ENCODE results near the gene MAMLD1. TPM values are rescaled to one million over a fixed set of nuclear protein-coding genes. Genes with fewer than 3 reads are reported as not detected.

MAMLD1 gene
- total RNA-seq, 2 donors from 2014 or later = 0.44 to 0.68 TPM

- Histone ChIP-seq H3K27me3 (ENCODE audit: control insufficient read depth, insufficient read depth, low read length, poor library complexity, severe bottlenecking) (no peaks in the 10 kb centered on the region), H3K9me3 (ENCODE audit: control insufficient read depth, low read length) (no peaks in the 10 kb centered on the region), H3K4me1 (ENCODE audit: control insufficient read depth, insufficient read depth, low read length) (no peaks in the 10 kb centered on the region), H3K9ac (ENCODE audit: extremely low read depth, low read length, poor library complexity, severe bottlenecking) (no peak overlapping the region), H3K27ac (ENCODE audit: low read depth, low read length) (no peak overlapping the region), H3K4me3 (ENCODE audit: low read length) (no peak overlapping the region), H3K36me3 (ENCODE audit: control insufficient read depth, insufficient read depth, low read length) (no peaks in the 10 kb centered on the region)
- Mint-ChIP-seq H3K27me3 (ENCODE audit: insufficient read depth) (peaks cover 11% of the 10 kb centered on the region), H3K9me3 (peaks cover 55% of the 10 kb centered on the region), H3K4me1 (no peaks in the 10 kb centered on the region), H3K4me3 (no peak overlapping the region), H3K27ac (no peak overlapping the region), H3K36me3 (ENCODE audit: low read depth) (no peaks in the 10 kb centered on the region)
- no peak for DNase-seq
- 88% methylated on average over 6 of the region's 6 CpGs; no CpG with 5 or more reads in 1 of the 2 experiments for WGBS, 2 experiments (ENCODE audit: insufficient coverage in 1 of 2, insufficient read length in 1 of 2)
- no peak for TF ChIP-seq CTCF (conservative IDR thresholded peaks at IDR 0.05)
Measured at GRCh38 chrX:150540965-150541364, 177.8 kb downstream of the MAMLD1 start.

- H3K4me1 Mint-ChIP-seq = no peaks in the 10 kb centered on the region
Measured at GRCh38 chrX:150542846-150543229, 179.7 kb downstream of the MAMLD1 start.

GRCh38 chrX:150543230-150544155, 180.4 kb downstream of the MAMLD1 start:
- no peak for TF ChIP-seq CTCF (conservative IDR thresholded peaks at IDR 0.05)
- Mint-ChIP-seq H3K9me3 (peaks cover 48% of the 10 kb centered on the region), H3K4me3 (no peak overlapping the region), H3K4me1 (peaks cover 2% of the 10 kb centered on the region), H3K36me3 (ENCODE audit: low read depth) (no peaks in the 10 kb centered on the region), H3K27me3 (ENCODE audit: insufficient read depth) (peaks cover 31% of the 10 kb centered on the region), H3K27ac (no peak overlapping the region)
- Histone ChIP-seq H3K4me3 (ENCODE audit: low read length) (no peak overlapping the region), H3K27ac (ENCODE audit: low read depth, low read length) (no peak overlapping the region), H3K4me1 (ENCODE audit: control insufficient read depth, insufficient read depth, low read length) (no peaks in the 10 kb centered on the region), H3K27me3 (ENCODE audit: control insufficient read depth, insufficient read depth, low read length, poor library complexity, severe bottlenecking) (peaks cover 7% of the 10 kb centered on the region), H3K9me3 (ENCODE audit: control insufficient read depth, low read length) (no peaks in the 10 kb centered on the region), H3K36me3 (ENCODE audit: control insufficient read depth, insufficient read depth, low read length) (no peaks in the 10 kb centered on the region), H3K9ac (ENCODE audit: extremely low read depth, low read length, poor library complexity, severe bottlenecking) (no peak overlapping the region)
- 83 to 95% methylated on average over 4 to 13 of the region's 13 CpGs for WGBS, 2 experiments (ENCODE audit: insufficient coverage in 1 of 2, insufficient read length in 1 of 2)
- DNase-seq = no peak

More at GRCh38 chrX:150542846-150543229, 179.7 kb downstream of the MAMLD1 start:
- Histone ChIP-seq H3K9ac (ENCODE audit: extremely low read depth, low read length, poor library complexity, severe bottlenecking) (no peak overlapping the region), H3K9me3 (ENCODE audit: control insufficient read depth, low read length) (no peaks in the 10 kb centered on the region), H3K27me3 (ENCODE audit: control insufficient read depth, insufficient read depth, low read length, poor library complexity, severe bottlenecking) (peaks cover under 1% of the 10 kb centered on the region), H3K4me3 (ENCODE audit: low read length) (no peak overlapping the region), H3K27ac (ENCODE audit: low read depth, low read length) (no peak overlapping the region), H3K4me1 (ENCODE audit: control insufficient read depth, insufficient read depth, low read length) (no peaks in the 10 kb centered on the region), H3K36me3 (ENCODE audit: control insufficient read depth, insufficient read depth, low read length) (no peaks in the 10 kb centered on the region)
- 89% methylated on average over 4 of the region's 4 CpGs; no CpG with 5 or more reads in 1 of the 2 experiments for WGBS, 2 experiments (ENCODE audit: insufficient coverage in 1 of 2, insufficient read length in 1 of 2)
- H3K9me3 Mint-ChIP-seq = peaks cover 48% of the 10 kb centered on the region
- DNase-seq = no peak
- no peak for TF ChIP-seq CTCF (conservative IDR thresholded peaks at IDR 0.05)
- H3K27ac Mint-ChIP-seq = no peak overlapping the region
- no peaks in the 10 kb centered on the region for H3K36me3 Mint-ChIP-seq (ENCODE audit: low read depth)
- H3K4me3 Mint-ChIP-seq = no peak overlapping the region
- H3K27me3 Mint-ChIP-seq (ENCODE audit: insufficient read depth) = peaks cover 25% of the 10 kb centered on the region

All from endodermal cell (in vitro differentiated cells).